Left ventricle myocardium inferior (tissue), 1 donor: ENCODE measurements around the gene MYOM1. TPM values are rescaled to one million over a fixed set of nuclear protein-coding genes. Genes with fewer than 3 reads are reported as not detected.
A peak's percentile ranks its signal among the peaks of the same experiment; 100 is the strongest.

Experiments used
- DNase-seq: peaks from one replicate; pipeline ENCODE4 v3.0.0-alpha.2; 2020
- H3K27ac ChIP-seq: fragments of 200-600 bp; replicated peaks from 2 replicates; pipeline ENCODE4 v1.8.0; 2021
- H3K27me3 ChIP-seq: fragments of 200-600 bp; 2 replicates; pipeline ENCODE4 v1.8.0; 2021; ENCODE audit warnings: low read depth
- H3K36me3 ChIP-seq: fragments of 200-600 bp; 2 replicates; pipeline ENCODE4 v1.8.0; 2021
- H3K4me1 ChIP-seq: fragments of 200-600 bp; 2 replicates; pipeline ENCODE4 v1.8.0; 2021
- H3K4me3 ChIP-seq: fragments of 200-600 bp; 2 replicates; pipeline ENCODE4 v1.8.0; 2021; ENCODE audit warnings: mild to moderate bottlenecking, moderate library complexity
- H3K9me3 ChIP-seq: fragments of 200-600 bp; replicated peaks from 2 replicates; pipeline ENCODE4 v1.8.0; 2021
- CTCF ChIP-seq: fragments of 200-600 bp; IDR thresholded peaks from 2 replicates; pipeline ENCODE4 v1.8.0; 2021; ENCODE audit warnings: antibody characterized with exemption, mild to moderate bottlenecking, borderline replicate concordance
- intact Hi-C: fragments of 100-400 bp; cut with micrococcal nuclease; formaldehyde crosslinking; loops from one replicate; pipeline ENCODE4 v1.11.0; 2022
- total RNA-seq: library from RNA; stranded (reverse); fragmentation: NEBNext Ultra II Directional; extraction: Animal tissue kit (Norgen Biotek cat#: 25700); gene quantifications from one replicate; pipeline ENCODE4 v1.2.1, GENCODE V29; 2021
- donor health status: DM: no; HTN: yes; CAD: no; lungs with severe emphysema.

MYOM1 gene
- total RNA-seq, 1 donor from 2014 or later = 667 TPM

GRCh38 chr18:3151399-3152264 is 68.1 kb downstream of the MYOM1 start:
- Histone ChIP-seq H3K9me3 (no peaks in the 10 kb centered on the region), H3K27me3 (no peaks in the 10 kb centered on the region), H3K27ac (peak overlapping the region; percentile 48), H3K4me3 (no peak overlapping the region), H3K36me3 (peaks cover 33% of the 10 kb centered on the region), H3K4me1 (peaks cover 52% of the 10 kb centered on the region)
- DNase-seq = no peak
- intact Hi-C loops = loop anchor here (10.0 kb wide), 1 partner anchor 93 kb away; the partner anchor contains the start of gene MYL12A
- TF ChIP-seq CTCF = peak; percentile 78

DNA sequence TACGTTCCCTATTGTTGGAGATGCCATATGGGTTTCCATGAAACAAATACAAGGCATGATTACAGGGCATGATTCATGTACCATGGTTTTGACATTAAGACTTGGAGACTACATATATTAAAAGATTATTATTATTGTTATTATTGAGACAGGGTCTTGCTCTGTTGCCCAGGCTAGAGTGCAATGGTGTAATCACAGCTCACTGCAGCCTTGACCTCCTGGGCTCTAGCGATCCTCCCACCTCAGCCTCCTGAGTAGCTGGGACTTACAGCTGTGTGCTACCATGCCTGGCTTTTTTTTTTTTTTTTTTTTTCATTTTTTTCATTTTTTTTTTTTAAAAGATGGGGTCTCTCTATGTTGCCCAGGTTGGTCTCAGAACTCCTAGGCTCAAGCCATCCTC is 69.1 kb downstream of the MYOM1 start:
- no peaks in the 10 kb centered on the region for H3K27me3 ChIP-seq
- intact Hi-C loops = loop anchor here (10.0 kb wide), 1 partner anchor 94 kb away; the partner anchor contains the start of gene MYL12A
- H3K9me3 ChIP-seq = no peaks in the 10 kb centered on the region
- peak overlapping the region; percentile 50 for H3K27ac ChIP-seq
- no peak for DNase-seq
- peaks cover 33% of the 10 kb centered on the region for H3K36me3 ChIP-seq
- H3K4me1 ChIP-seq = peaks cover 43% of the 10 kb centered on the region
- no peak for TF ChIP-seq CTCF
- H3K4me3 ChIP-seq = no peak overlapping the region

DNA sequence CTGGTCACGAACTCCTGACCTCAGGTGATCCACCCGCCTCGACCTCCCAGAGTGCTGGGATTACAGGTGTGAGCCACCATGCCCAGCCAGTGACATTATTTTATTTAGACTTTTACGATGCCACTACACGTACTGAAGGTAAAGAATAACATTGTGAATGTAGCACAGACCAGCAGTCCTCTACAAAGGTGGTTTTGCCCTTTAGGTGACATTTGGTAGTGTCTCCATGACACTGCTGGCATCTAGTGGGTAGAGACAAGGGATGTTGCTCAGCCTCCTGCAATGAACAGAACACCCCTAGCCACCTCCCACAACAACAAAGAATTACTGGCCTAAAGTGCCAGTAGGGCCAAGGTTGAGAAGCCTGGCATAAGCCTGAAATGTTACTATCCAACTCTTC is 69.5 kb downstream of the MYOM1 start:
- intact Hi-C loops = loop anchor here (10.0 kb wide), 1 partner anchor 95 kb away; the partner anchor contains the start of gene MYL12A
- Histone ChIP-seq H3K4me3 (no peak overlapping the region), H3K36me3 (peaks cover 33% of the 10 kb centered on the region), H3K27ac (peak overlapping the region; percentile 50), H3K9me3 (no peaks in the 10 kb centered on the region), H3K27me3 (no peaks in the 10 kb centered on the region), H3K4me1 (peaks cover 39% of the 10 kb centered on the region)
- TF ChIP-seq CTCF = no peak
- no peak for DNase-seq

DNA sequence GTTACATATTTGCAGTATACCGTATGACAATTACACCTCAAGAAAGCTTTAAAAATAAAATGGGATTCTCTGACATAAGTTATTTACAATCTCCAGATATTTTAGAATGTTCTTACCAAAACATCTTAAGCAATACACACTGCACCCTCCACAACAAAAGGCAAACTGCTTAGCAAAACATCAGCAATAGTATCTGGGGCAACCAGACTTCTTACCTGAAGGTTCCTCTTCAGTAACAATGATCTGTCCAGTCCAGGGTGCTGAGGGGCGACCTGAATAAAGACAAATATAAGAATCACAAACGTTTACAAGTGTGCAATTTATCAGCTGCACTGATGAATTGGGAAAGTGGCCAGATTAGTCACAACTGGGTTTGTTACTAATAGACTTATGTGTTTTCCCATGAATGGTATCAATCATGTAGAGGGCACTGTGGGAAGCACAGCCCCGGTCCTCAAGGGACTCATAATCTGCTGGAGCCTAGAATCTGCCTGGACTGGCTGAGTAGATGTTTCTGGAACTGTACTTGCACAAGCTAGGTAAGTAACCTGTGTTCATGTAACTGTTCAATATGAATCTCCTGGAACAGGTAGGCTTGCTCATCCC is 70.7 kb downstream of the MYOM1 start:
- no peak overlapping the region for H3K4me3 ChIP-seq
- peak overlapping the region; percentile 16 for H3K27ac ChIP-seq
- intact Hi-C loops = no loop called here
- peaks cover 26% of the 10 kb centered on the region for H3K4me1 ChIP-seq
- H3K36me3 ChIP-seq = peaks cover 27% of the 10 kb centered on the region
- TF ChIP-seq CTCF = no peak
- H3K9me3 ChIP-seq = no peaks in the 10 kb centered on the region
- H3K27me3 ChIP-seq = no peaks in the 10 kb centered on the region
- DNase-seq = no peak

DNA sequence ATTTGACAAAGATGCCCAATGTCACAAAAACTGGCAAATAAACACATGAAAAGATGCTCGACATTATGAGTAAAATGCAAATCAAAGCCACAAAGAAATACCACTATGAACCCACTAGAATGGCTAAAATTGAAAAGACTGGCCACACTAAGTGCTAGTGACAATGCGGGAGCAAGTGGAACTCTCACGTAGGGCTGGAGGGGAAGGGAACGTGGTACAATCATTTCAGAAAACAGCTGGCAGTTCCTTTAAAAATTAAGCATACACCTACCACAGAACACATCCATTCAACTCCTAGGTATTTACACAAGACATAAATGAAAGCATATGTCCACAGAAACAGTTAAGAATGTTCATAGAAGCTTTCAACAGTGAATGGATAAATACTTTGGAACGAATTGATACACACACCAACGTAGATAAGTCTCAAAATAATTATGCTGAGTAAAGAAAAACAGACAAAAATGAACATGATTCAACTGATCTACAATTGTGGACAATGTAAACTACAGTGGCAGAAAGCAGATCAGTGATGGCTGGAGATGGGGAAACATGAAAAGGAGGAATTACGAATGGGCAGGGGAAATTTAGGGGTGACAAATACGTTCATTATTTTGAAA is 71.7 kb downstream of the MYOM1 start:
- Histone ChIP-seq H3K9me3 (peaks cover 4% of the 10 kb centered on the region), H3K4me3 (no peak overlapping the region), H3K4me1 (peaks cover 22% of the 10 kb centered on the region), H3K27ac (no peak overlapping the region), H3K27me3 (no peaks in the 10 kb centered on the region), H3K36me3 (peaks cover 33% of the 10 kb centered on the region)
- DNase-seq = no peak
- intact Hi-C loops = no loop called here
- no peak for TF ChIP-seq CTCF
